Smooth muscle cell (in vitro differentiated cells): ENCODE measurements around the gene SOS2. TPM values are rescaled to one million over a fixed set of nuclear protein-coding genes. Genes with fewer than 3 reads are reported as not detected.

Experiments used
- DNase-seq: peaks from one replicate; lab custom pipeline; 2025; ENCODE audit not compliant: unreplicated experiment; lab: John Stamatoyannopoulos, UW
- H2AFZ ChIP-seq: fragments of 200-600 bp; sonication (generic); 2 replicates; pipeline ENCODE4 v1.6.0; 2016; ENCODE audit warnings: antibody characterized with exemption, low read depth, mild to moderate bottlenecking
- H3F3A ChIP-seq: fragments of 200-600 bp; sonication (generic); 2 replicates; pipeline ENCODE4 v1.6.0; 2017; ENCODE audit warnings: antibody characterized with exemption, low read depth
- H3K27ac ChIP-seq: fragments of 200-600 bp; sonication (generic); 2 replicates; pipeline ENCODE4 v1.5.1; 2016; ENCODE audit warnings: low read depth, mild to moderate bottlenecking
- H3K27me3 ChIP-seq: fragments of 200-600 bp; sonication (generic); 2 replicates; pipeline ENCODE4 v1.6.1; 2016; ENCODE audit warnings: low read depth, mild to moderate bottlenecking
- H3K36me3 ChIP-seq: fragments of 200-600 bp; sonication (generic); 2 replicates; pipeline ENCODE4 v1.5.1; 2016; ENCODE audit warnings: low read depth
- H3K4me1 ChIP-seq: fragments of 200-600 bp; sonication (generic); 2 replicates; pipeline ENCODE4 v1.5.1; 2016; ENCODE audit warnings: low read depth
- H3K4me2 ChIP-seq: fragments of 200-600 bp; sonication (generic); 2 replicates; pipeline ENCODE4 v1.6.0; 2016; ENCODE audit warnings: mild to moderate bottlenecking
- H3K4me3 ChIP-seq: fragments of 200-600 bp; sonication (generic); 2 replicates; pipeline ENCODE4 v1.5.1; 2016; ENCODE audit warnings: mild to moderate bottlenecking
- H3K79me2 ChIP-seq: fragments of 200-600 bp; sonication (generic); 2 replicates; pipeline ENCODE4 v1.6.0; 2016; ENCODE audit warnings: low read depth, mild to moderate bottlenecking
- H3K9ac ChIP-seq: fragments of 200-600 bp; sonication (generic); 2 replicates; pipeline ENCODE4 v1.6.0; 2016; ENCODE audit warnings: low read depth
- H3K9me3 ChIP-seq: fragments of 200-600 bp; sonication (generic); replicated peaks from 2 replicates; pipeline ENCODE4 v1.5.1; 2016; ENCODE audit warnings: low read depth
- H4K20me1 ChIP-seq: fragments of 200-600 bp; sonication (generic); 2 replicates; pipeline ENCODE4 v1.6.0; 2016; ENCODE audit warnings: low read depth
- WGBS: methylation state at CpG from one replicate; pipeline ENCODE4 v1.1.7; 2016; ENCODE audit warnings: low lambda C conversion rate; 5-methylcytosine and 5-hydroxymethylcytosine counted together
- polyA plus RNA-seq: library from polyadenylated mRNA; unstranded; fragments of >200 nt; fragmentation: Nextera tagmentation; extraction: Ambion mirVana; gene quantifications from 2 replicates; pipeline ENCODE4 v1.2.1, GENCODE V29; 2016
- total RNA-seq: library from RNA; depleted of rRNA; stranded (reverse); fragments of >200 nt; gene quantifications from 2 replicates; pipeline ENCODE4 v1.2.3, GENCODE V29; 2014
- TF ChIP-seq, protein P1 (sequence below): fragments of 200-600 bp; sonication (generic); IDR thresholded peaks from 2 replicates; pipeline ENCODE4 v1.5.1; 2017; ENCODE audit warnings: borderline replicate concordance, mild to moderate bottlenecking, antibody characterized with exemption; ENCODE audit not compliant: insufficient read depth, poor library complexity, severe bottlenecking

SOS2 gene
- total and polyA plus RNA-seq, 2 experiments from 2014 or later = 16.0 to 37.5 TPM

GRCh38 chr14:50113381-50114035 is 117.9 kb downstream of the SOS2 start:
- Histone ChIP-seq H3K4me3 (no peak overlapping the region), H3K9ac (no peak overlapping the region), H4K20me1 (no peaks in the 10 kb centered on the region), H2AFZ (no peak overlapping the region), H3F3A (peaks cover 11% of the 10 kb centered on the region), H3K27me3 (no peaks in the 10 kb centered on the region), H3K9me3 (no peaks in the 10 kb centered on the region), H3K27ac (no peak overlapping the region), H3K4me1 (peaks cover 10% of the 10 kb centered on the region), H3K79me2 (peaks cover 30% of the 10 kb centered on the region), H3K36me3 (no peaks in the 10 kb centered on the region), H3K4me2 (no peak overlapping the region)
- WGBS = 99% methylated on average over 3 of the region's 4 CpGs
- TF ChIP-seq, protein P1, sequence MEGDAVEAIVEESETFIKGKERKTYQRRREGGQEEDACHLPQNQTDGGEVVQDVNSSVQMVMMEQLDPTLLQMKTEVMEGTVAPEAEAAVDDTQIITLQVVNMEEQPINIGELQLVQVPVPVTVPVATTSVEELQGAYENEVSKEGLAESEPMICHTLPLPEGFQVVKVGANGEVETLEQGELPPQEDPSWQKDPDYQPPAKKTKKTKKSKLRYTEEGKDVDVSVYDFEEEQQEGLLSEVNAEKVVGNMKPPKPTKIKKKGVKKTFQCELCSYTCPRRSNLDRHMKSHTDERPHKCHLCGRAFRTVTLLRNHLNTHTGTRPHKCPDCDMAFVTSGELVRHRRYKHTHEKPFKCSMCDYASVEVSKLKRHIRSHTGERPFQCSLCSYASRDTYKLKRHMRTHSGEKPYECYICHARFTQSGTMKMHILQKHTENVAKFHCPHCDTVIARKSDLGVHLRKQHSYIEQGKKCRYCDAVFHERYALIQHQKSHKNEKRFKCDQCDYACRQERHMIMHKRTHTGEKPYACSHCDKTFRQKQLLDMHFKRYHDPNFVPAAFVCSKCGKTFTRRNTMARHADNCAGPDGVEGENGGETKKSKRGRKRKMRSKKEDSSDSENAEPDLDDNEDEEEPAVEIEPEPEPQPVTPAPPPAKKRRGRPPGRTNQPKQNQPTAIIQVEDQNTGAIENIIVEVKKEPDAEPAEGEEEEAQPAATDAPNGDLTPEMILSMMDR = no peak
- DNase-seq = no peak

GRCh38 chr14:50110323-50111037 is 120.9 kb downstream of the SOS2 start:
- DNase-seq = no peak
- Histone ChIP-seq H3K4me2 (no peak overlapping the region), H3K9me3 (no peaks in the 10 kb centered on the region), H2AFZ (no peak overlapping the region), H3K4me1 (peaks cover under 1% of the 10 kb centered on the region), H3K4me3 (no peak overlapping the region), H4K20me1 (no peaks in the 10 kb centered on the region), H3K27me3 (no peaks in the 10 kb centered on the region), H3K36me3 (no peaks in the 10 kb centered on the region), H3K9ac (no peak overlapping the region), H3K27ac (no peak overlapping the region), H3K79me2 (peaks cover 22% of the 10 kb centered on the region), H3F3A (peaks cover 24% of the 10 kb centered on the region)
- WGBS = 87% methylated on average over 4 of the region's 4 CpGs
- TF ChIP-seq, protein P1 = no peak

DNA sequence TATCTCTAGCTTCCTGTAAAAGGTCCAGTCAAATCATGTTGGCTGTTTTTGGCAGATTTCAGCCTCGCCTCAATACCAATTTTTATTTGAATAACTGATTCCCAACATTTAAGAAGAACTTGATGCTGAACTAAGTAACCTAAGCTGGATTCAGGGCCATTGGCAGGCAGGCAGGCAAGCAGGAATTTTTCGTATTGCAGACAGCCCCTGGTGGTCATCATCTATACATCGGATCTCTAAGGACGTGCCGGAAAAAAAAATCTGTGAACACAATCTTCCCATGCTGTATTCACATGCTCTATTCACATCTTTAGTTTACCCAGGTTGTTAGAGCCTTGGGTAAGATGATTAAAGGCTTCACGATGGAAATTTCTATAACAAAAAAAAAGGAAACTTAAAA is 122.0 kb downstream of the SOS2 start:
- no peak overlapping the region for H3K4me2 ChIP-seq
- H3K27ac ChIP-seq = no peak overlapping the region
- no peaks in the 10 kb centered on the region for H3K36me3 ChIP-seq
- H3K4me1 ChIP-seq = no peaks in the 10 kb centered on the region
- H3K27me3 ChIP-seq = no peaks in the 10 kb centered on the region
- no peak overlapping the region for H3K9ac ChIP-seq
- TF ChIP-seq, protein P1 = peak; percentile 31
- DNase-seq = no peak
- peaks cover 24% of the 10 kb centered on the region for H3F3A ChIP-seq
- no peaks in the 10 kb centered on the region for H4K20me1 ChIP-seq
- 89% methylated on average over 6 of the region's 6 CpGs for WGBS
- H3K79me2 ChIP-seq = peaks cover 12% of the 10 kb centered on the region
- H2AFZ ChIP-seq = no peak overlapping the region
- H3K9me3 ChIP-seq = no peaks in the 10 kb centered on the region
- no peak overlapping the region for H3K4me3 ChIP-seq
